Measurements from ENCODE around the gene DYTN. TPM values are rescaled to one million over a fixed set of nuclear protein-coding genes. Genes with fewer than 3 reads are reported as not detected.

Gene DYTN
- polyA plus RNA-seq, 1 of the 3 experiments (the other 2 are of a cell fraction): not detected

DNA sequence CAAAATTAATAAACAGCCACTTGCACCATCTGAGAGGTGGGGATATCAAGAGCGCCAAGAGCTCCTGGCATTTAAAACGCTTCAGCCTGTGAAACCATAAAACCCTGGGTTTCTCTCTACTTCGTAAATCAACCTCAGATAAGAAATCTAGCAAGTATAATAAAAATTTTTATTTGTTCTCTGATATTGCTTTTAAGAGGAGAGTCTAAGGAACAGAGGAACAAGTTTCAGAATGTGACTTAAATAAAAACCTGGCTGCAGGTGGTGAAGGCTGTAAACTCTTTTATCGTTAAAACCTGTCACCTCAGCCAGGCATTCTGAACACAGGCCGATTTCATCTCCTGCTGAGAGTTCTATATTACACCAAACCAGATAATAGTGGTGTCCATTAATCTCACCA is 9.9 kb downstream of the DYTN start:
- POLR2A ChIA-PET: no interaction called here

GRCh38 chr2:206707164-206707701 is 11.0 kb downstream of the DYTN start:
- 68% methylated on average over 10 of the region's 10 CpGs for WGBS (ENCODE audit: low lambda C conversion rate)
- CTCF ChIA-PET: interaction anchor here (1.2 to 1.4 kb wide), 3 partner anchors 13 to 42 kb away, joined by 3 to 6 read pairs (median 3); no protein-coding TSS in a partner anchor
- H3K4me3 ChIP-seq (ENCODE audit: low read depth in 2 of 2, low read length in 1 of 2): no peak overlapping the region
- H3K27ac ChIP-seq (ENCODE audit: low read depth in 2 of 2, low read length in 1 of 2): no peak overlapping the region
- DNase-seq: no peak
- no peaks in the 10 kb centered on the region for H3K9me3 ChIP-seq
- H4K20me1 ChIP-seq (ENCODE audit: insufficient read depth): no peaks in the 10 kb centered on the region
- POLR2A ChIA-PET: interaction anchor here (0.6 kb wide), 1 partner anchor 459 kb away, joined by 7 read pairs; the partner anchor contains the start of gene KLF7
- no peaks in the 10 kb centered on the region for H3K9me2 ChIP-seq
- no peak overlapping the region for H3K9ac ChIP-seq
- H3K4me2 ChIP-seq: no peak overlapping the region
- H2AFZ ChIP-seq (ENCODE audit: low read depth): no peak overlapping the region
- H3K36me3 ChIP-seq (replicated peaks in 1 of 2; ENCODE audit: control insufficient read depth in 1 of 2, insufficient read depth in 2 of 2, low read length in 1 of 2): no peaks in the 10 kb centered on the region
- H3F3A ChIP-seq (replicated peaks; ENCODE audit: insufficient read depth): no peaks in the 10 kb centered on the region
- no peaks in the 10 kb centered on the region for H3K79me2 ChIP-seq (ENCODE audit: insufficient read depth)
- H3K4me1 ChIP-seq (ENCODE audit: control insufficient read depth in 1 of 2, insufficient read depth in 2 of 2, low read depth in 1 of 2, low read length in 1 of 2): no peaks in the 10 kb centered on the region
- no peaks in the 10 kb centered on the region for H3K27me3 ChIP-seq (ENCODE audit: insufficient read depth)
- TF ChIP-seq MXI1 (IDR thresholded peaks at IDR 0.05; ENCODE audit: low read depth, low read length): no peak
- no peak for TF ChIP-seq PBX3 (IDR thresholded peaks at IDR 0.05)

More for the DNA sequence above, 9.9 kb downstream of the DYTN start:
- Histone ChIP-seq H3K9me3 (no peaks in the 10 kb centered on the region), H2AFZ (ENCODE audit: low read depth) (0 out of 2 replicates have a peak overlapping the region, but pooled peaks have one; percentile 13), H3K79me2 (ENCODE audit: insufficient read depth) (no peaks in the 10 kb centered on the region), H3K27me3 (ENCODE audit: insufficient read depth) (no peaks in the 10 kb centered on the region), H3K4me1 (ENCODE audit: control insufficient read depth in 1 of 2, insufficient read depth in 2 of 2, low read depth in 1 of 2, low read length in 1 of 2) (no peaks in the 10 kb centered on the region), H3K36me3 (replicated peaks in 1 of 2; ENCODE audit: control insufficient read depth in 1 of 2, insufficient read depth in 2 of 2, low read length in 1 of 2) (no peaks in the 10 kb centered on the region), H3K4me3 (ENCODE audit: low read depth in 2 of 2, low read length in 1 of 2) (no peak overlapping the region), H3F3A (replicated peaks; ENCODE audit: insufficient read depth) (no peaks in the 10 kb centered on the region), H4K20me1 (ENCODE audit: insufficient read depth) (no peaks in the 10 kb centered on the region), H3K27ac (ENCODE audit: low read depth in 2 of 2, low read length in 1 of 2) (no peak overlapping the region), H3K9ac (no peak overlapping the region), H3K9me2 (no peaks in the 10 kb centered on the region), H3K4me2 (no peak overlapping the region)
- WGBS (ENCODE audit: low lambda C conversion rate): 32% methylated on average over 5 of the region's 5 CpGs
- TF ChIP-seq RCOR1 (IDR thresholded peaks at IDR 0.05; ENCODE audit: low read length): no peak
- no peak for TF ChIP-seq USF1 (IDR thresholded peaks at IDR 0.05; ENCODE audit: borderline replicate concordance, low read depth)
- TF ChIP-seq, protein P1, sequence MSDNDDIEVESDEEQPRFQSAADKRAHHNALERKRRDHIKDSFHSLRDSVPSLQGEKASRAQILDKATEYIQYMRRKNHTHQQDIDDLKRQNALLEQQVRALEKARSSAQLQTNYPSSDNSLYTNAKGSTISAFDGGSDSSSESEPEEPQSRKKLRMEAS (IDR thresholded peaks at IDR 0.05; ENCODE audit: low read depth): no peak
- no peak for TF ChIP-seq GABPA (IDR thresholded peaks at IDR 0.05; ENCODE audit: low read depth)
- TF ChIP-seq SMC3 (IDR thresholded peaks at IDR 0.05; ENCODE audit: low read depth, low read length): no peak
- no peak for TF ChIP-seq GATA2 (CRISPR knock-in tag; IDR thresholded peaks at IDR 0.05)
- no peak for DNase-seq
- CTCF ChIA-PET: interaction anchor here (1.4 kb wide), 1 partner anchor 14 kb away, joined by 6 read pairs; no protein-coding TSS in a partner anchor
